K562 (cell line): ENCODE data around the gene FOXN3. TPM values are rescaled to one million over a fixed set of nuclear protein-coding genes. Genes with fewer than 3 reads are reported as not detected.

Experiments
- ATAC-seq: fragments of 200-7000 bp; cut with Tn5 transposase; 3 replicates; pipeline ENCODE4 v1.9.1; 2020; ENCODE audit warnings: moderate library complexity
- BruUV-seq: library from RNA; stranded (reverse); fragments of 400-500 nt; replicated peaks from 2 replicates; lab custom pipeline; 2021; lab: Mats Ljungman, UMichigan
- CTCF ChIA-PET: fragments of 300-600 bp; formaldehyde crosslinking; extraction: SDS; loops from one replicate; lab custom pipeline; 2021; ENCODE audit warnings: low intra/inter-chr PET ratio; lab: Yijun Ruan, JAX
- POLR2A ChIA-PET: fragments of 300-600, 350-650 bp; sonication (Branson Sonifier 250); formaldehyde crosslinking; extraction: SDS; loops from one replicate; lab custom pipeline; 2021; ENCODE audit warnings: antibody characterized with exemption, inconsistent platforms; lab: Yijun Ruan, JAX
- DNase-seq, 4 experiments: peaks; one replicate each; pipeline versions ENCODE4 v3.0.0 to v3.0.0-alpha.2; 2011 to 2018; ENCODE audit warnings: low spot score in 3 of 4, mixed read lengths in 3 of 4; ENCODE audit errors: extremely low read depth in 1 of 4
- FAIRE-seq: peaks from 2 replicates; lab custom pipeline; 2011; peaks lifted over from hg19 to GRCh38; lab: Jason Lieb, UNC
- H2AFZ ChIP-seq: 2 replicates; pipeline ENCODE4 v1.6.0; 2011; ENCODE audit warnings: low read depth, low read length, control low read depth, inconsistent platforms
- H3K27ac ChIP-seq: fragments of 200-600 bp; 3 replicates; pipeline ENCODE4 v1.8.0; 2011; ENCODE audit warnings: low read depth, mild to moderate bottlenecking, control low read depth, inconsistent platforms, low read length, moderate library complexity, mixed read lengths; ENCODE audit errors: extremely low read depth
- H3K27me3 ChIP-seq, 2 experiments: fragments of 300-600 bp in 1 of 2; 2 replicates in 1 of 2; 3 replicates in 1 of 2; pipeline versions ENCODE4 v1.6.0 to v1.8.0; 2011; ENCODE audit warnings: inconsistent platforms in 2 of 2, low read length in 2 of 2, mild to moderate bottlenecking in 1 of 2, mixed read lengths in 1 of 2, moderate library complexity in 1 of 2; ENCODE audit not compliant: control insufficient read depth in 2 of 2, insufficient read depth in 2 of 2
- H3K36me3 ChIP-seq: fragments of 300-600 bp; 3 replicates; pipeline ENCODE4 v1.8.0; 2011; ENCODE audit warnings: mild to moderate bottlenecking, low read length, inconsistent platforms; ENCODE audit not compliant: control insufficient read depth, insufficient read depth
- H3K4me1 ChIP-seq, 2 experiments: fragments of 200-600 bp in 1 of 2; replicated peaks in 1 of 2; 2 replicates in 1 of 2; 3 replicates in 1 of 2; pipeline versions ENCODE4 v1.5.1 to v1.8.0; 2011; ENCODE audit warnings: inconsistent platforms in 2 of 2, low read length in 2 of 2, mild to moderate bottlenecking in 1 of 2, mixed read lengths in 1 of 2, moderate library complexity in 1 of 2; ENCODE audit not compliant: control insufficient read depth in 2 of 2, insufficient read depth in 2 of 2
- H3K4me2 ChIP-seq: 2 replicates; pipeline ENCODE4 v1.6.1; 2011; ENCODE audit warnings: low read length, control low read depth, inconsistent platforms, mixed read lengths; ENCODE audit not compliant: insufficient read depth
- H3K4me3 ChIP-seq: fragments of 200-600 bp; sonication (generic), shearing (Covaris generic); 2 replicates; pipeline ENCODE4 v1.5.1; 2016; ENCODE audit warnings: control low read depth, inconsistent platforms
- H3K79me2 ChIP-seq: fragments of 200-600 bp; 3 replicates; pipeline ENCODE4 v1.8.0; 2011; ENCODE audit warnings: low read length, inconsistent platforms; ENCODE audit not compliant: control insufficient read depth, insufficient read depth
- H3K9ac ChIP-seq, 2 experiments: 2 replicates each; pipeline versions ENCODE4 v1.6.0 to v1.6.1; 2011; ENCODE audit warnings: low read depth in 2 of 2, low read length in 2 of 2, control low read depth in 1 of 2, inconsistent platforms in 1 of 2, mild to moderate bottlenecking in 1 of 2, mixed read lengths in 1 of 2; ENCODE audit not compliant: insufficient read depth in 1 of 2
- H3K9me1 ChIP-seq: one replicate; pipeline ENCODE4 v1.6.0; 2011; ENCODE audit warnings: inconsistent platforms, mild to moderate bottlenecking, low read length, moderate library complexity; ENCODE audit not compliant: control insufficient read depth, insufficient read depth
- H3K9me3 ChIP-seq: replicated peaks from 2 replicates; pipeline ENCODE4 v1.5.1; 2011; ENCODE audit warnings: low read depth, low read length, inconsistent platforms; ENCODE audit not compliant: control insufficient read depth, insufficient read depth
- H4K20me1 ChIP-seq: replicated peaks from 2 replicates; pipeline ENCODE4 v1.6.1; 2011; ENCODE audit warnings: low read length, inconsistent platforms, mixed read lengths; ENCODE audit not compliant: control insufficient read depth, insufficient read depth
- SLC30A9 ChIP-seq: fragments of 250-450 bp; sonication (Bioruptor Pico); IDR thresholded peaks from 2 replicates; pipeline ENCODE4 v1.8.0; 2022; ENCODE audit warnings: mild to moderate bottlenecking, moderate library complexity
- WGBS: fragments of 100-300 bp; shearing (Covaris generic); methylation state at CpG from one replicate; pipeline ENCODE4 v1.1.6; 2016; ENCODE audit warnings: low coverage, mixed read lengths; ENCODE audit not compliant: insufficient coverage; ENCODE audit errors: missing lambda C conversion rate; 5-methylcytosine and 5-hydroxymethylcytosine counted together
- in situ Hi-C: fragments of 300-500 bp; cut with MboI; formaldehyde crosslinking; loops from 4 replicates; pipeline ENCODE4 v1.15.0; 2018; ENCODE audit warnings: inconsistent platforms, mixed read lengths
- intact Hi-C: fragments of 100-400 bp; cut with micrococcal nuclease; formaldehyde crosslinking; loops from 2 replicates; pipeline ENCODE4 v1.14.2; 2022
- polyA plus RNA-seq, 8 experiments: library from polyadenylated mRNA; depleted of rRNA in 4 of 8; stranded (reverse) in 5 of 8; unstranded in 3 of 8; fragments of >200 nt; fragmentation: Nextera tagmentation in 2 of 8; fragmentation: Illumina TruSeq in 1 of 8; extraction: Ambion mirVana in 2 of 8; extraction: Trizol in 1 of 8; gene quantifications; 2 replicates each; pipeline versions ENCODE4 v1.2.1 to v1.2.3, GENCODE V29; 2011 to 2014; ENCODE audit warnings: inconsistent platforms in 1 of 8, missing spikeins in 1 of 8
- total RNA-seq, 7 experiments: library from RNA; depleted of rRNA in 6 of 7; stranded (reverse); fragments of >200 nt in 6 of 7; fragmentation: Illumina TruSeq in 2 of 7; extraction: Trizol in 2 of 7; gene quantifications; 2 replicates each; pipeline versions ENCODE4 v1.2.1 to v1.2.3, GENCODE V29; 2011 to 2021; ENCODE audit warnings: low replicate concordance in 1 of 7
- TF ChIP-seq, protein P1 (sequence below): fragments of 200-600 bp; sonication (generic); IDR thresholded peaks from one replicate; pipeline ENCODE4 v1.6.1; 2012; ENCODE audit warnings: mild to moderate bottlenecking, low read depth, low read length, inconsistent platforms
- TF ChIP-seq, protein P2 (sequence below): sonication (generic); formaldehyde crosslinking; IDR thresholded peaks from 2 replicates; pipeline ENCODE4 v1.8.1; 2023; ENCODE audit warnings: missing genetic modification reagents, mild to moderate bottlenecking, borderline replicate concordance

FOXN3 gene
- total and polyA plus RNA-seq, 9 of the 15 experiments (the other 6 are each of a cell fraction or from before 2014, with no cell fraction given), result 0.07 to 1.3 (median 0.40) TPM

DNA sequence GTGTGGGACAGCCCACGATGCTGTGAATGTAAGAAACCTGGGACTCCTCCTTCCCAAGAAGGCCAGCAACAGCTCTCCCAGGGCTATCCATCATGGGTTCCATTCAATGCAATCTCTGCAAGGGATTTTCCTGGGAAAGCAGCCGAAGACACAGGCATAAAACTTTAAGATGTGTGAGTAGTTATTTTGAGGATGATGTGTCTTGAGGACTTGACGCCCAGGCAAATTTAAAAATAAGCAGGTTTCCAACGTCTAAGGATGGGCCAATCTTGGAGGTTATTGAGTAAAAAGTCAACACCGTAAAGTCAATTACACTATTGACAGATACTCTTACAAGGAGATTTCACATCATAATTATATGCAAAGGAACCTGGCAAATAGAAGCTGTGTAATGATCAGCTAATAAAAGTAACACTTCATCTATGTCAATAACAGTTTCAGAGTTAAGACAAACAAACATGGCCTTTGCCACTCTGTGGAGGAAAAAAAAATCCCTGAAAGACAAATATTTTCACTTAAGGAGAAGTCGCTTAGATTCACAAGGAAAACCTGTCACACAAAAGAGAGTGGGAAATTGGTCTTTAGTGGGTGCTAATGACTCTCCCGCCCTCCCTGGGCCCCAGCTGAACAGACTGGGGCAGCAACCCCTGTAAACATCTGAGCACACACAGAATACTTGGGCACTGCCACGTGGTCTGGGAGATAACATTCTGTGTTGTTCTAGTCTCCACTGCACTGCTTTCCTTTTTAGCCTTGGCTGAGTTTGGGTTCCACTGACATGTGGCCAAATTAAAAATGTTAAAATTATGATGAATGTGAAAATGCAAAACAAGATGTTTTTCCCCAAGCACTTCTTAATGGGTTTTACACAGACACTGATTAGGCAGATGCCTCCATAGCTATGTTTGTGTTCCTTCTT lies 240.9 kb downstream of the FOXN3 start:
- no peaks in the 10 kb centered on the region for H3K9me1 ChIP-seq
- H3K27me3 ChIP-seq, result peaks cover 2 to 19% of the 10 kb centered on the region in 2 experiments; a peak in 3 of 5 replicates
- DNase-seq, result no peak
- in situ Hi-C loops, result no loop called here
- no peak overlapping the region for H2AFZ ChIP-seq
- H3K4me1 ChIP-seq, result no peaks in the 10 kb centered on the region; a peak in 1 of 5 replicates
- H3K9me3 ChIP-seq, result no peaks in the 10 kb centered on the region
- intact Hi-C loops, result loop anchor here (2.0 to 5.0 kb wide), 2 partner anchors 134 to 739 kb away; no protein-coding TSS in a partner anchor
- no peak for FAIRE-seq
- H4K20me1 ChIP-seq, result no peaks in the 10 kb centered on the region
- BruUV-seq, result no TSS peak
- H3K9ac ChIP-seq, result no peak overlapping the region
- 34% methylated on average over 6 of the region's 8 CpGs for WGBS
- ATAC-seq, result no peak
- no peak overlapping the region for H3K4me2 ChIP-seq
- ChIA-PET CTCF (no interaction called here), POLR2A (interaction anchor here (0.6 kb wide), 1 partner anchor 12 kb away, joined by 3 read pairs; no protein-coding TSS in a partner anchor)
- no peak overlapping the region for H3K27ac ChIP-seq
- H3K36me3 ChIP-seq, result no peaks in the 10 kb centered on the region
- H3K4me3 ChIP-seq, result no peak overlapping the region
- H3K79me2 ChIP-seq, result no peaks in the 10 kb centered on the region
- no peak for TF ChIP-seq SLC30A9
- TF ChIP-seq, protein P1, sequence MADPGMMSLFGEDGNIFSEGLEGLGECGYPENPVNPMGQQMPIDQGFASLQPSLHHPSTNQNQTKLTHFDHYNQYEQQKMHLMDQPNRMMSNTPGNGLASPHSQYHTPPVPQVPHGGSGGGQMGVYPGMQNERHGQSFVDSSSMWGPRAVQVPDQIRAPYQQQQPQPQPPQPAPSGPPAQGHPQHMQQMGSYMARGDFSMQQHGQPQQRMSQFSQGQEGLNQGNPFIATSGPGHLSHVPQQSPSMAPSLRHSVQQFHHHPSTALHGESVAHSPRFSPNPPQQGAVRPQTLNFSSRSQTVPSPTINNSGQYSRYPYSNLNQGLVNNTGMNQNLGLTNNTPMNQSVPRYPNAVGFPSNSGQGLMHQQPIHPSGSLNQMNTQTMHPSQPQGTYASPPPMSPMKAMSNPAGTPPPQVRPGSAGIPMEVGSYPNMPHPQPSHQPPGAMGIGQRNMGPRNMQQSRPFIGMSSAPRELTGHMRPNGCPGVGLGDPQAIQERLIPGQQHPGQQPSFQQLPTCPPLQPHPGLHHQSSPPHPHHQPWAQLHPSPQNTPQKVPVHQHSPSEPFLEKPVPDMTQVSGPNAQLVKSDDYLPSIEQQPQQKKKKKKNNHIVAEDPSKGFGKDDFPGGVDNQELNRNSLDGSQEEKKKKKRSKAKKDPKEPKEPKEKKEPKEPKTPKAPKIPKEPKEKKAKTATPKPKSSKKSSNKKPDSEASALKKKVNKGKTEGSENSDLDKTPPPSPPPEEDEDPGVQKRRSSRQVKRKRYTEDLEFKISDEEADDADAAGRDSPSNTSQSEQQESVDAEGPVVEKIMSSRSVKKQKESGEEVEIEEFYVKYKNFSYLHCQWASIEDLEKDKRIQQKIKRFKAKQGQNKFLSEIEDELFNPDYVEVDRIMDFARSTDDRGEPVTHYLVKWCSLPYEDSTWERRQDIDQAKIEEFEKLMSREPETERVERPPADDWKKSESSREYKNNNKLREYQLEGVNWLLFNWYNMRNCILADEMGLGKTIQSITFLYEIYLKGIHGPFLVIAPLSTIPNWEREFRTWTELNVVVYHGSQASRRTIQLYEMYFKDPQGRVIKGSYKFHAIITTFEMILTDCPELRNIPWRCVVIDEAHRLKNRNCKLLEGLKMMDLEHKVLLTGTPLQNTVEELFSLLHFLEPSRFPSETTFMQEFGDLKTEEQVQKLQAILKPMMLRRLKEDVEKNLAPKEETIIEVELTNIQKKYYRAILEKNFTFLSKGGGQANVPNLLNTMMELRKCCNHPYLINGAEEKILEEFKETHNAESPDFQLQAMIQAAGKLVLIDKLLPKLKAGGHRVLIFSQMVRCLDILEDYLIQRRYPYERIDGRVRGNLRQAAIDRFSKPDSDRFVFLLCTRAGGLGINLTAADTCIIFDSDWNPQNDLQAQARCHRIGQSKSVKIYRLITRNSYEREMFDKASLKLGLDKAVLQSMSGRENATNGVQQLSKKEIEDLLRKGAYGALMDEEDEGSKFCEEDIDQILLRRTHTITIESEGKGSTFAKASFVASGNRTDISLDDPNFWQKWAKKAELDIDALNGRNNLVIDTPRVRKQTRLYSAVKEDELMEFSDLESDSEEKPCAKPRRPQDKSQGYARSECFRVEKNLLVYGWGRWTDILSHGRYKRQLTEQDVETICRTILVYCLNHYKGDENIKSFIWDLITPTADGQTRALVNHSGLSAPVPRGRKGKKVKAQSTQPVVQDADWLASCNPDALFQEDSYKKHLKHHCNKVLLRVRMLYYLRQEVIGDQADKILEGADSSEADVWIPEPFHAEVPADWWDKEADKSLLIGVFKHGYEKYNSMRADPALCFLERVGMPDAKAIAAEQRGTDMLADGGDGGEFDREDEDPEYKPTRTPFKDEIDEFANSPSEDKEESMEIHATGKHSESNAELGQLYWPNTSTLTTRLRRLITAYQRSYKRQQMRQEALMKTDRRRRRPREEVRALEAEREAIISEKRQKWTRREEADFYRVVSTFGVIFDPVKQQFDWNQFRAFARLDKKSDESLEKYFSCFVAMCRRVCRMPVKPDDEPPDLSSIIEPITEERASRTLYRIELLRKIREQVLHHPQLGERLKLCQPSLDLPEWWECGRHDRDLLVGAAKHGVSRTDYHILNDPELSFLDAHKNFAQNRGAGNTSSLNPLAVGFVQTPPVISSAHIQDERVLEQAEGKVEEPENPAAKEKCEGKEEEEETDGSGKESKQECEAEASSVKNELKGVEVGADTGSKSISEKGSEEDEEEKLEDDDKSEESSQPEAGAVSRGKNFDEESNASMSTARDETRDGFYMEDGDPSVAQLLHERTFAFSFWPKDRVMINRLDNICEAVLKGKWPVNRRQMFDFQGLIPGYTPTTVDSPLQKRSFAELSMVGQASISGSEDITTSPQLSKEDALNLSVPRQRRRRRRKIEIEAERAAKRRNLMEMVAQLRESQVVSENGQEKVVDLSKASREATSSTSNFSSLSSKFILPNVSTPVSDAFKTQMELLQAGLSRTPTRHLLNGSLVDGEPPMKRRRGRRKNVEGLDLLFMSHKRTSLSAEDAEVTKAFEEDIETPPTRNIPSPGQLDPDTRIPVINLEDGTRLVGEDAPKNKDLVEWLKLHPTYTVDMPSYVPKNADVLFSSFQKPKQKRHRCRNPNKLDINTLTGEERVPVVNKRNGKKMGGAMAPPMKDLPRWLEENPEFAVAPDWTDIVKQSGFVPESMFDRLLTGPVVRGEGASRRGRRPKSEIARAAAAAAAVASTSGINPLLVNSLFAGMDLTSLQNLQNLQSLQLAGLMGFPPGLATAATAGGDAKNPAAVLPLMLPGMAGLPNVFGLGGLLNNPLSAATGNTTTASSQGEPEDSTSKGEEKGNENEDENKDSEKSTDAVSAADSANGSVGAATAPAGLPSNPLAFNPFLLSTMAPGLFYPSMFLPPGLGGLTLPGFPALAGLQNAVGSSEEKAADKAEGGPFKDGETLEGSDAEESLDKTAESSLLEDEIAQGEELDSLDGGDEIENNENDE, result no peak
- TF ChIP-seq, protein P2, sequence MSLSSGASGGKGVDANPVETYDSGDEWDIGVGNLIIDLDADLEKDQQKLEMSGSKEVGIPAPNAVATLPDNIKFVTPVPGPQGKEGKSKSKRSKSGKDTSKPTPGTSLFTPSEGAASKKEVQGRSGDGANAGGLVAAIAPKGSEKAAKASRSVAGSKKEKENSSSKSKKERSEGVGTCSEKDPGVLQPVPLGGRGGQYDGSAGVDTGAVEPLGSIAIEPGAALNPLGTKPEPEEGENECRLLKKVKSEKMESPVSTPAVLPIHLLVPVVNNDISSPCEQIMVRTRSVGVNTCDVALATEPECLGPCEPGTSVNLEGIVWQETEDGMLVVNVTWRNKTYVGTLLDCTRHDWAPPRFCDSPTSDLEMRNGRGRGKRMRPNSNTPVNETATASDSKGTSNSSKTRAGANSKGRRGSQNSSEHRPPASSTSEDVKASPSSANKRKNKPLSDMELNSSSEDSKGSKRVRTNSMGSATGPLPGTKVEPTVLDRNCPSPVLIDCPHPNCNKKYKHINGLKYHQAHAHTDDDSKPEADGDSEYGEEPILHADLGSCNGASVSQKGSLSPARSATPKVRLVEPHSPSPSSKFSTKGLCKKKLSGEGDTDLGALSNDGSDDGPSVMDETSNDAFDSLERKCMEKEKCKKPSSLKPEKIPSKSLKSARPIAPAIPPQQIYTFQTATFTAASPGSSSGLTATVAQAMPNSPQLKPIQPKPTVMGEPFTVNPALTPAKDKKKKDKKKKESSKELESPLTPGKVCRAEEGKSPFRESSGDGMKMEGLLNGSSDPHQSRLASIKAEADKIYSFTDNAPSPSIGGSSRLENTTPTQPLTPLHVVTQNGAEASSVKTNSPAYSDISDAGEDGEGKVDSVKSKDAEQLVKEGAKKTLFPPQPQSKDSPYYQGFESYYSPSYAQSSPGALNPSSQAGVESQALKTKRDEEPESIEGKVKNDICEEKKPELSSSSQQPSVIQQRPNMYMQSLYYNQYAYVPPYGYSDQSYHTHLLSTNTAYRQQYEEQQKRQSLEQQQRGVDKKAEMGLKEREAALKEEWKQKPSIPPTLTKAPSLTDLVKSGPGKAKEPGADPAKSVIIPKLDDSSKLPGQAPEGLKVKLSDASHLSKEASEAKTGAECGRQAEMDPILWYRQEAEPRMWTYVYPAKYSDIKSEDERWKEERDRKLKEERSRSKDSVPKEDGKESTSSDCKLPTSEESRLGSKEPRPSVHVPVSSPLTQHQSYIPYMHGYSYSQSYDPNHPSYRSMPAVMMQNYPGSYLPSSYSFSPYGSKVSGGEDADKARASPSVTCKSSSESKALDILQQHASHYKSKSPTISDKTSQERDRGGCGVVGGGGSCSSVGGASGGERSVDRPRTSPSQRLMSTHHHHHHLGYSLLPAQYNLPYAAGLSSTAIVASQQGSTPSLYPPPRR (CRISPR knock-in tag), result no peak
